ENCODE results near the gene DMTF1.

DNA sequence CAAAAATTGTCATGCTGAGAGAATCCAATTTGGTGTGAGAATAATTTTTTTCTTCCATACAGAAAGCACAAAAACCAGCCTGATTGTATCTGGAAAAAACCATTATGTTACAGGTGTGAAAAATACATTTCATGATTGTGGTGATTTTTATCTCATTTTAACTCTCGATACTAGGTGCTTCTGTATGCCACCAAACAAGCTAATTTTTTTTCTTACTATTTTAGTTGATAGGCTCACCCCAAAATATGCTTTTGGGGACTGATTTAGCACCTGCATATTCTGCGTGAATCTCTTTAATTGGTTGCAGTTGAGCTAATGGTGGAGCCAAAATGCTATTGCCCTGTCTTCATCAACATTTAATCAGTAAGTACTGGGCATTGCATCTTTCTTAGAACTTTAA, 1.9 kb downstream of the DMTF1 start:
- TF ChIP-seq, protein P1, sequence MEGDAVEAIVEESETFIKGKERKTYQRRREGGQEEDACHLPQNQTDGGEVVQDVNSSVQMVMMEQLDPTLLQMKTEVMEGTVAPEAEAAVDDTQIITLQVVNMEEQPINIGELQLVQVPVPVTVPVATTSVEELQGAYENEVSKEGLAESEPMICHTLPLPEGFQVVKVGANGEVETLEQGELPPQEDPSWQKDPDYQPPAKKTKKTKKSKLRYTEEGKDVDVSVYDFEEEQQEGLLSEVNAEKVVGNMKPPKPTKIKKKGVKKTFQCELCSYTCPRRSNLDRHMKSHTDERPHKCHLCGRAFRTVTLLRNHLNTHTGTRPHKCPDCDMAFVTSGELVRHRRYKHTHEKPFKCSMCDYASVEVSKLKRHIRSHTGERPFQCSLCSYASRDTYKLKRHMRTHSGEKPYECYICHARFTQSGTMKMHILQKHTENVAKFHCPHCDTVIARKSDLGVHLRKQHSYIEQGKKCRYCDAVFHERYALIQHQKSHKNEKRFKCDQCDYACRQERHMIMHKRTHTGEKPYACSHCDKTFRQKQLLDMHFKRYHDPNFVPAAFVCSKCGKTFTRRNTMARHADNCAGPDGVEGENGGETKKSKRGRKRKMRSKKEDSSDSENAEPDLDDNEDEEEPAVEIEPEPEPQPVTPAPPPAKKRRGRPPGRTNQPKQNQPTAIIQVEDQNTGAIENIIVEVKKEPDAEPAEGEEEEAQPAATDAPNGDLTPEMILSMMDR (IDR thresholded peaks at IDR 0.05 in 8 of 11, conservative IDR thresholded peaks at IDR 0.05 in 3 of 11), result no peak
- TF ChIP-seq POLR2AphosphoS5 (IDR thresholded peaks at IDR 0.05), result no peak
- TF ChIP-seq POLR2A (IDR thresholded peaks at IDR 0.05), result no peak
